ENCODE results near the gene CACNA1A.

DNA sequence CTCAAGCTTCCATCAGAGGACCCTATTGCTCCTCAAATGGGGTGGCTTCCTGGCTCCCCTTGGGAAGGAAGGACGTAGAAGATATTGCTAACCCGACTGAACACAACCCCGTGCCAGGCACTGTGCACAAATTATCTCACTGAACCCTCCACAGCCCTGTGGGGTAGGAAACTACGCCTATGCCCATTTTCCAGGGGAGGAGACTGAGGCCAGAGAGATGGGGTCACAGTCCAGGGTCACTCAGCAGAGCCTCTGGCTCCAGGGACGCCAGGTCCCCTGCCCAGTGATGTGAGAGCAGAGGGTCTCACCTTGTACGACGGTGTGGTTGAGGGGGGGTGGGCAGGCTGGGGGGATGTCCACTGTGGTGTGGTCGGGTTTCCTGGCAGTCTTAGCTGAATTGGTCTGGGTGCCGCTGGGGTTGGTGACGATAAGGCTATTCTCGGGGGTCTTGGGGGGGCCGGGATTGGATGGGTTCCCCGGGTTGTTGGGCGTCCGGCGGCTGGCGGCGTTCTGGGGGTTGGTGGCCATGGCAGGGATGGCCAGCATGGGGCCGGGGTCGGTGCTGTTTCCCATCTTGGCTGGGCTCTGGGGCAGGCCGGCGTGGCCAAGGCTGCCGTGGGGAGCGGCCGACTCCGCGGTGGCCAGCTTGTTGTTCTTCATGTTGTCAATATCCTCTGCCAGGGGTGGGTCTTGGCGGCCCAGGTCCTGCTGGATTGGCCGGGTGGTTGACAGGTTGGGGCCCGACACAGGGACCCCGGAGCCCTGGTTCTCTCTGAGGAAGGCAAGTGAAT, 219.9 kb downstream of the CACNA1A start:
- TF ChIP-seq, protein P1, sequence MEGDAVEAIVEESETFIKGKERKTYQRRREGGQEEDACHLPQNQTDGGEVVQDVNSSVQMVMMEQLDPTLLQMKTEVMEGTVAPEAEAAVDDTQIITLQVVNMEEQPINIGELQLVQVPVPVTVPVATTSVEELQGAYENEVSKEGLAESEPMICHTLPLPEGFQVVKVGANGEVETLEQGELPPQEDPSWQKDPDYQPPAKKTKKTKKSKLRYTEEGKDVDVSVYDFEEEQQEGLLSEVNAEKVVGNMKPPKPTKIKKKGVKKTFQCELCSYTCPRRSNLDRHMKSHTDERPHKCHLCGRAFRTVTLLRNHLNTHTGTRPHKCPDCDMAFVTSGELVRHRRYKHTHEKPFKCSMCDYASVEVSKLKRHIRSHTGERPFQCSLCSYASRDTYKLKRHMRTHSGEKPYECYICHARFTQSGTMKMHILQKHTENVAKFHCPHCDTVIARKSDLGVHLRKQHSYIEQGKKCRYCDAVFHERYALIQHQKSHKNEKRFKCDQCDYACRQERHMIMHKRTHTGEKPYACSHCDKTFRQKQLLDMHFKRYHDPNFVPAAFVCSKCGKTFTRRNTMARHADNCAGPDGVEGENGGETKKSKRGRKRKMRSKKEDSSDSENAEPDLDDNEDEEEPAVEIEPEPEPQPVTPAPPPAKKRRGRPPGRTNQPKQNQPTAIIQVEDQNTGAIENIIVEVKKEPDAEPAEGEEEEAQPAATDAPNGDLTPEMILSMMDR (IDR thresholded peaks at IDR 0.05; ENCODE audit: low read length): no peak
- no peak for TF ChIP-seq EZH2 (optimal IDR thresholded peaks at IDR 0.05; ENCODE audit: low read depth, low read length)

Data from MM.1S (cell line).